Activated CD8-positive, alpha-beta T cell treated with anti-CD3 and anti-CD28 coated beads for 36 hours (primary cell): Measurements from ENCODE around the gene ATXN7. TPM values are rescaled to one million over a fixed set of nuclear protein-coding genes. Genes with fewer than 3 reads are reported as not detected.

ENCODE experiments used
- ATAC-seq: fragments of 200-7000 bp; cut with Tn5 transposase; one replicate; pipeline ENCODE4 v1.10.0; 2021; ENCODE audit warnings: mild to moderate bottlenecking, moderate library complexity
- CTCF ChIA-PET: fragments of 350-600 bp; sonication (Branson Sonifier 250); formaldehyde crosslinking; loops from one replicate; lab custom pipeline; 2021; ENCODE audit warnings: antibody characterized with exemption; lab: Charles Lee
- POLR2A ChIA-PET: fragments of 350-600 bp; sonication (Branson Sonifier 250); formaldehyde crosslinking; loops from one replicate; lab custom pipeline; 2021; ENCODE audit warnings: antibody characterized with exemption; lab: Charles Lee
- DNase-seq: peaks from one replicate; pipeline ENCODE4 v3.0.0-alpha.2; 2020
- H3K27ac Mint-ChIP-seq: one replicate; pipeline ENCODE4 v1.8.0; 2021; ENCODE audit warnings: mild to moderate bottlenecking, mixed read lengths
- H3K27me3 Mint-ChIP-seq: one replicate; pipeline ENCODE4 v1.8.0; 2021; ENCODE audit warnings: mixed read lengths
- H3K36me3 Mint-ChIP-seq: one replicate; pipeline ENCODE4 v1.8.0; 2021; ENCODE audit warnings: low read depth, mixed read lengths
- H3K4me1 Mint-ChIP-seq: one replicate; pipeline ENCODE4 v1.8.0; 2021; ENCODE audit warnings: low read depth, mixed read lengths
- H3K4me3 Mint-ChIP-seq: one replicate; pipeline ENCODE4 v1.8.0; 2021; ENCODE audit warnings: mild to moderate bottlenecking, moderate library complexity, mixed read lengths
- H3K9me3 Mint-ChIP-seq: one replicate; pipeline ENCODE4 v1.8.0; 2021; ENCODE audit warnings: mixed read lengths
- intact Hi-C: fragments of 100-400 bp; cut with micrococcal nuclease; formaldehyde crosslinking; loops from one replicate; pipeline ENCODE4 v1.10.0; 2022
- total RNA-seq, 2 experiments: library from RNA; stranded (reverse); gene quantifications; one replicate each; pipeline ENCODE4 v1.2.3, GENCODE V29; 2021
- TF ChIP-seq, protein P1 (sequence below): fragments of 200-600 bp; IDR thresholded peaks from one replicate; pipeline ENCODE4 v1.8.0; 2022; ENCODE audit warnings: antibody characterized with exemption, mild to moderate bottlenecking

ATXN7 gene
- total RNA-seq, 2 experiments from 2014 or later, result 22.5 to 25.9 TPM

DNA sequence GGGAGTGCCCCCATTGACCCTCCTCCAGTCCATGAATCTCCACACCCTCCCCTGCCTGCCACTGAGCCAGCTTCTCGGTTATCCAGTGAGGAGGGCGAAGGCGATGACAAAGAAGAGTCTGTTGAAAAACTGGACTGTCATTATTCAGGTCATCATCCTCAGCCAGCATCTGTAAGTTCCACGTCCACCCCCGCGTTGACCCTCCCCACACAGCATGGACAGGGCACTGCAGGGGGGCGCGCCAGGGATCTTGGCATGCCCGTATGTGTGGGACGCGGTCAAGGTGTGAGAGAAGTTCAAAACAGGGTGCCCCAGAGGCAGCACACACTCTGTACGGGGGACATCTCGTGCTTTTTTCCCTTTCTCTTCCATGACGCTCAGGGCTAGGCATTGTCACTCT is 126.5 kb downstream of the ATXN7 start:
- ATAC-seq (no peak), DNase-seq (no peak)
- H3K36me3 Mint-ChIP-seq, result peaks cover 52% of the 10 kb centered on the region
- TF ChIP-seq, protein P1, sequence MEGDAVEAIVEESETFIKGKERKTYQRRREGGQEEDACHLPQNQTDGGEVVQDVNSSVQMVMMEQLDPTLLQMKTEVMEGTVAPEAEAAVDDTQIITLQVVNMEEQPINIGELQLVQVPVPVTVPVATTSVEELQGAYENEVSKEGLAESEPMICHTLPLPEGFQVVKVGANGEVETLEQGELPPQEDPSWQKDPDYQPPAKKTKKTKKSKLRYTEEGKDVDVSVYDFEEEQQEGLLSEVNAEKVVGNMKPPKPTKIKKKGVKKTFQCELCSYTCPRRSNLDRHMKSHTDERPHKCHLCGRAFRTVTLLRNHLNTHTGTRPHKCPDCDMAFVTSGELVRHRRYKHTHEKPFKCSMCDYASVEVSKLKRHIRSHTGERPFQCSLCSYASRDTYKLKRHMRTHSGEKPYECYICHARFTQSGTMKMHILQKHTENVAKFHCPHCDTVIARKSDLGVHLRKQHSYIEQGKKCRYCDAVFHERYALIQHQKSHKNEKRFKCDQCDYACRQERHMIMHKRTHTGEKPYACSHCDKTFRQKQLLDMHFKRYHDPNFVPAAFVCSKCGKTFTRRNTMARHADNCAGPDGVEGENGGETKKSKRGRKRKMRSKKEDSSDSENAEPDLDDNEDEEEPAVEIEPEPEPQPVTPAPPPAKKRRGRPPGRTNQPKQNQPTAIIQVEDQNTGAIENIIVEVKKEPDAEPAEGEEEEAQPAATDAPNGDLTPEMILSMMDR, result no peak
- ChIA-PET POLR2A (interaction anchor here (2.2 kb wide), 1 partner anchor 9 kb away, joined by 7 read pairs; no protein-coding TSS in a partner anchor), CTCF (interaction anchor here (1.0 to 28.1 kb wide), 2 partner anchors 18 to 19 kb away, joined by 3 to 595 read pairs; no protein-coding TSS in a partner anchor)
- intact Hi-C loops, result no loop called here
- no peak overlapping the region for H3K4me3 Mint-ChIP-seq
- no peaks in the 10 kb centered on the region for H3K9me3 Mint-ChIP-seq
- H3K27me3 Mint-ChIP-seq, result no peaks in the 10 kb centered on the region
- peaks cover 38% of the 10 kb centered on the region for H3K4me1 Mint-ChIP-seq
- peak overlapping the region; percentile 80 for H3K27ac Mint-ChIP-seq

DNA sequence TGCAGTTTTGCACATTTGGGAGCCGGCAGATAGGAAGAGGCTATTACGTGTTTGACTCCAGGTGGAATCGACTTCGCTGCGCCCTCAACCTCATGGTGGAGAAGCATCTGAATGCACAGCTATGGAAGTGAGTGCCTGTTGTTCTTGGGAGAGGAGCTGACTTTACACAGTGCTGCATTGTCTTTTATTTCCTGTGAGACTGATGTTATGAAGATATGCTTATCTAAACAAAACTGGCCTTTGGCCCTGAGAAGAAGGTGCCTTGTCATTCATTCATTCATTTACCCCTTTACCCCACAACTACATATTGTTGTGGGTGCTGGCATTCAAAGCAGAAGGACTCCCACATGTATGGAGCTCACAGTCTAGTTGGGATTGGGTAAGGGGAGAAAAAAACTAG is 127.1 kb downstream of the ATXN7 start:
- POLR2A ChIA-PET, result interaction anchor here (0.6 to 2.2 kb wide), 4 partner anchors 10 to 18 kb away, joined by 3 to 7 read pairs (median 4); no protein-coding TSS in a partner anchor
- Mint-ChIP-seq H3K27me3 (no peaks in the 10 kb centered on the region), H3K27ac (peak overlapping the region; percentile 80), H3K4me3 (no peak overlapping the region), H3K9me3 (no peaks in the 10 kb centered on the region), H3K36me3 (peaks cover 52% of the 10 kb centered on the region), H3K4me1 (peaks cover 37% of the 10 kb centered on the region)
- ATAC-seq, result no peak
- TF ChIP-seq, protein P1, result no peak
- intact Hi-C loops, result no loop called here
- CTCF ChIA-PET, result interaction anchor here (1.0 to 28.1 kb wide), 2 partner anchors 19 to 40 kb away, joined by 3 to 595 read pairs; no protein-coding TSS in a partner anchor
- no peak for DNase-seq

DNA sequence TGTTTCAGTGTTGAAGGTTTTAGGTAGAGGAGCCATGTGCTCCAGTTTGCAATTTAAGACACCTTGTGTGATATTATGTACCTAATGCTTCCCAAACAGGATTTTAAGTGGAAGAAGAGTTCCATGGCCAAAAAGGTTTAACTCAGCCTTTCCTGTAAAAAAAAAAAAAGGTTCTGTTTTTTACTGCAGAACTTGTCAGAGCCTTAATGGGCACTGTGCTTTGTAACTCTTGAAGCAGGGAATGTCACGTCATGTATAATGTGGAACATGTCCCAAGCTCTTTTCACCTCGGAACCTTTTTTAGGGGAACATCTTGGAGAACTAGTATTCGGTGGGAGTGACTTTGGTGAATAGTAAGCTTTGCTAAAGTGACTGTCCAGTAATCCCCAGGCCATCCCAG is 128.0 kb downstream of the ATXN7 start:
- intact Hi-C loops, result no loop called here
- POLR2A ChIA-PET, result interaction anchor here (0.9 to 2.2 kb wide), 3 partner anchors 11 to 16 kb away, joined by 3 to 7 read pairs (median 4); no protein-coding TSS in a partner anchor

DNA sequence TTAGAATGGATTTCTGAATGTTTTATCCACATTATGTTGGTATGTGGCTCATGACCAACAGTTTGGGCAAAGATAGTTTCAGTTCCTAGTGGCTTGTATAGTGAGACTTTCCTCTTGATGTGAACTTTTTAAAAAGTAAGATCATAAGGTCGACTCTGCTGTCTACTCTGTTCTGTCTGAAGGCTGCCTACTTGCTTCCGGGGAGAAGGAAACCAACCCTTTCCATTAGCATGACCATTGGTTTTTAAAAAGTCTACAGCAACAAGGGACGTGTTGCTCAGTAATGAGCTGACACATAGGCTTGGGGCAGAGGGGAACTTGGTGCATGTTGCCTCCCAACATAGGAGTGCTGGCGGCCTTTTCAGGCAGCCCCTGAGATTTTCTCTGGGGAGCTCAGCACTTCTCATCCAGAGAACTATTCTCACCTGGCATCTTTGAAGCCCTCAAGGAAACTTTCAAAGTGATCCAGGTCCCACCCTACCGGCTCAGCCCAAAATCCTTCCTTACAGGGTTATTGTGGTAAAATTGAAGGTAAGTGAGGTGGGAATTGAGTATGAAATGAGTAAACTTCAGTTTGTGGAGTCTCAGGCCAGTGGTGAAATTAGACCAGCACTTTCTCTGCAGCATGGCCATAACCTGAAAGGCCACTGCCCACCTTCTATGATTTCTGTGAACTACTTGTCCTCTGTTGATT is 129.0 kb downstream of the ATXN7 start:
- DNase-seq (no peak), ATAC-seq (no peak)
- Mint-ChIP-seq H3K27me3 (no peaks in the 10 kb centered on the region), H3K9me3 (no peaks in the 10 kb centered on the region), H3K4me3 (no peak overlapping the region), H3K27ac (peak overlapping the region; percentile 35), H3K36me3 (peaks cover 59% of the 10 kb centered on the region), H3K4me1 (peaks cover 31% of the 10 kb centered on the region)
- ChIA-PET CTCF (interaction anchor here (0.7 to 28.1 kb wide), 8 partner anchors 11 to 49 kb away, joined by 3 to 595 read pairs (median 4); no protein-coding TSS in a partner anchor), POLR2A (interaction anchor here (0.8 to 1.5 kb wide), 3 partner anchors 11 to 27 kb away, joined by 3 to 5 read pairs (median 4); no protein-coding TSS in a partner anchor)
- TF ChIP-seq, protein P1, result no peak
- intact Hi-C loops, result loop anchor here (1.0 kb wide), 1 partner anchor 30 kb away; no protein-coding TSS in a partner anchor

More for the DNA sequence above, 128.0 kb downstream of the ATXN7 start:
- CTCF ChIA-PET, result interaction anchor here (0.9 to 28.1 kb wide), 5 partner anchors 16 to 48 kb away, joined by 3 to 595 read pairs (median 4); no protein-coding TSS in a partner anchor
- H3K27ac Mint-ChIP-seq, result peak overlapping the region; percentile 80
- peaks cover 57% of the 10 kb centered on the region for H3K36me3 Mint-ChIP-seq
- H3K27me3 Mint-ChIP-seq, result no peaks in the 10 kb centered on the region
- H3K9me3 Mint-ChIP-seq, result no peaks in the 10 kb centered on the region
- TF ChIP-seq, protein P1, result no peak
- peaks cover 34% of the 10 kb centered on the region for H3K4me1 Mint-ChIP-seq
- H3K4me3 Mint-ChIP-seq, result no peak overlapping the region
- DNase-seq (no peak), ATAC-seq (no peak)
